ENCODE measurements around the gene GNAT1.

The GNAT1 gene

DNA sequence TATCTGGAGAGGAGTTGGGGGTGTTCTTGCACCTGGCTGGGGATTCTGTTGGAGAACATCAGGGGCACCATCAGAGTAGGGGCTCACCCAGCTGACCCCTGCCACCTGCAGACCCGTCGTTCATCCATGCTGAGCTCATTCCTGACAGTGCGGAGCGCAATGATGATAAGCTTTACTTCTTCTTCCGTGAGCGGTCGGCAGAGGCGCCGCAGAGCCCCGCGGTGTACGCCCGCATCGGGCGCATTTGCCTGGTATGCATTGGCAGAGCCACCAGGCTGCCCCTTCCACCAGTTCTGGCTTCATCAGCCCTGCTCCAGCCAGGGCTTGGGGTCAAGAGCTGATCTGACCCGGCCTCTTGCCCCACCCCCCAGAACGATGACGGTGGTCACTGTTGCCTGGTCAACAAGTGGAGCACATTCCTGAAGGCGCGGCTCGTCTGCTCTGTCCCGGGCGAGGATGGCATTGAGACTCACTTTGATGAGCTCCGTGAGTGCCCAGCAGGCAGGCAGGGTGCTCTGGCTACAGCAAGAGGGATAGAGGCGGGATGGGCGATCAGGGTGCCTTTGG is 8.8 kb upstream of the GNAT1 start:
- DNase-seq, result no peak

DNA sequence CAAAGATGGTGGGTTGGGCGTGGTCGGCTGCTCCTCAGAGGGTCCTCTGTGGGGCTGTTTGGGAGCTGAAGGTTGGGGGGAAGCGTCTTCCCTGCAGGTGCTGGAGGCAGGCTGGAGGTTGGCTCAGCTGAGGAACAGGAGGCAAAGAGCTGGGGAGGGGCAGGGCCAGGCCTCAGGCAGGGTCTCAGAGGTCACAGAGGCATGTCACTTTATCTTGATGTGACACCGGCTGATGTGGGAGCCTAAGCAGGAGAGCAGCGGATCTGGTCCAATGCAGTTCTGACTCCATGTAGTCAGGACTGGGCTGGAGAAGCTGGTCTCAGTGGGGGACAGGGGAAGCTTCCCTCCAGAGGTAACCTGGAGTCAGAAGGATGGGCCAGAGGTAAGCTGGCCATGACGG is 7.7 kb upstream of the GNAT1 start:
- DNase-seq, result no peak

DNA sequence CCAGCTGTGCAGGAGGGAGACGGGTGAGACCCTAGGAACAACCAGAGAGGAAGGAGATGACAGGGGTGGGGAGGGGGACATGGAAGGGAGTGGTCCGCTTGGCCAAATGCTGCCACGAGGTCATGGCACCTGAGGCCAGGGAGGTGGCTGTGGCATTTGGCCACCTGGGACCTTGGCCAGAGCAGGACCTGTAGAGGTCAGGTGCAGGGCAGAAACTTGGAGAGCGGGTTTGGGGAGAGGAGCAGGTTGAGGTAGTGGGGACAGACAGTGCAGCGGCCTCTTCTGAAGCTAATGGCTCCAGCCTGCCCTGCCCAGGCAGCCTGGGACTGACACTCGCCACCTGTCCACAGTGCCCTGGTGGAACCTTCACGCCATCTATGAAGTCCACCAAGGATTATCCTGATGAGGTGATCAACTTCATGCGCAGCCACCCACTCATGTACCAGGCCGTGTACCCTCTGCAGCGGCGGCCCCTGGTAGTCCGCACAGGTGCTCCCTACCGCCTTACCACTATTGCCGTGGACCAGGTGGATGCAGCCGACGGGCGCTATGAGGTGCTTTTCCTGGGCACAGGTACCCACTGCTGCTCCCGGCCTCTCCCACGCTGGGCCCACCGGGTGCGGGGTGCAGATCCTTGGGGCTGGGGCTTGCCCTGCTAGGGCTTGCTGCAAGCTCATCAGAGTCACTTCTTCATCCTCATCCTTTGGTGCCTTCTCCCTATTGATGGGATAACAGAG is 7.0 kb upstream of the GNAT1 start:
- DNase-seq, result no peak

DNA sequence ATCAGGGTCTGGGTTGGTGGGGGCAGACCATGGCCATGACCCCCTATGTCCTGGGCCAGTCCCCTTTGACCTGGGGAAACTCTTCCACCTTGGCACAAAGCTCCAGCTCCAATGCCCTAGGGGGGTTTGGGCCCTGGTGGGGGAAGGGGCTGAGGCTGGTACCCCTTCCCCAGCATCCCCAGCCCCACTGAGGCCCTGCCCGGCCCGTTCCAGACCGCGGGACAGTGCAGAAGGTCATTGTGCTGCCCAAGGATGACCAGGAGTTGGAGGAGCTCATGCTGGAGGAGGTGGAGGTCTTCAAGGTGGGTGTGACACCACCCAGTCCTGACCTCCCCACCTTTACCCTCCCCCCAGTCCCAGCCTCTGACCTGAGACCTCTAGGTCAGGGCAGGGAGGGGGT is 6.2 kb upstream of the GNAT1 start:
- DNase-seq, result no peak

DNA sequence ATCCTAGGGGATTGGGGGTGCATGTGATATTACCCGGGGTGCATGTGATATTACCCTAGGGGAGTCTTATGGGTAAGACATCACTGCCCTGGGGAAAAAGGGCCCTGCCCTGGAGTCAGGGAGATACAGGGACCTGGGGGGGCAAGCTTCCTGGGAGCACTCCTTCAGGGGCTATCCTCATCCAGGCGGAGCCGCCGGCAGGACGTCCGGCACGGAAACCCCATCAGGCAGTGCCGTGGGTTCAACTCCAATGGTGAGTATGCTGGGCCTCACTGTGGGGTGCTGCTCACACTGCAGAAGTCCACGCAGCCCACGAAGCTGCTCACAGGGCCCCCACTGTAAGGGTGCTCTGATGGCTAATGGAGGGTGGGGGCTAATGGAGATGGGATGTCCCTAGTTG is 5.3 kb upstream of the GNAT1 start:
- no peak for DNase-seq

DNA sequence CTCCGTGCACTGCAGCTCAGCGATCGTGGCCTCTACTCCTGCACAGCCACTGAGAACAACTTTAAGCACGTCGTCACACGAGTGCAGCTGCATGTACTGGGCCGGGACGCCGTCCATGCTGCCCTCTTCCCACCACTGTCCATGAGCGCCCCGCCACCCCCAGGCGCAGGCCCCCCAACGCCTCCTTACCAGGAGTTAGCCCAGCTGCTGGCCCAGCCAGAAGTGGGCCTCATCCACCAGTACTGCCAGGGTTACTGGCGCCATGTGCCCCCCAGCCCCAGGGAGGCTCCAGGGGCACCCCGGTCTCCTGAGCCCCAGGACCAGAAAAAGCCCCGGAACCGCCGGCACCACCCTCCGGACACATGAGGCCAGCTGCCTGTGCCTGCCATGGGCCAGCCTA is 3.7 kb upstream of the GNAT1 start:
- DNase-seq, result no peak

DNA sequence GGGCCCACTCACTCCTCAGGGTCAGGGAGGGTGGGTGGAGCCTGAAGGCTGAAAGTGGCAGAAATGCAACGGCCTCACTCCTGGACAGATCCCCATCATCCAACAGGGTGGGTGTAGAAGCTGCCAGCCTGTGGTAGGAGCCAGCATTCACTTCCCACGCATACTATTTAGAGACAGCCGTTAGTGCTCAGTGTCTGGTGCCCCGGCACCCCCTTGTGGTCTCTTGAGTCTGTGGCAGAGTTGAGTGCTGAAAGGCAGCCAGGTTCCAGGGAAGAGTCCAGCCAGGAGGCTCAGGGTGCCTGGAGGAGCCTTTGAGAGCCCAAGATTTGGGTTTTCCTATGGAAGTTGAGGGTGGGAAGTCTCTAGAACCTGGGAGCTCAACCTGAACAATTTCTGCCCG is 2.1 kb upstream of the GNAT1 start:
- no peak for DNase-seq

DNA sequence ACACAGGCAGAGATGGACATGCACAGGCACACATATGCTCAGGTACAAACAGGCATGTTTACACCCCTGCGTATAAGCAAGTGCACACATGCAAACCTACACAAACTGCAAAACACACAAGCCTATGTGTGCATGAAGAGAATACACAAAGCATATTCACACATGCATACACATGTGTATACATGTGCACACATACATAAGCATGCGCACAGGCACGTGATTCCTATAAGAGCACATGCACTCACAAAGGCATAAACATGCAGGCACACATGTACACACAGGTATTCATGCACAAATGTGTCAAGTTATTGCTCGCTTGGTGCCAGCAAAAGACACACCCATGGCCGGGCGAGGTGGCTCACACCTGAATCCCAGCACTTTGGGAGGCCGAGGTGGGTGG is 1.4 kb upstream of the GNAT1 start:
- DNase-seq, result no peak

DNA sequence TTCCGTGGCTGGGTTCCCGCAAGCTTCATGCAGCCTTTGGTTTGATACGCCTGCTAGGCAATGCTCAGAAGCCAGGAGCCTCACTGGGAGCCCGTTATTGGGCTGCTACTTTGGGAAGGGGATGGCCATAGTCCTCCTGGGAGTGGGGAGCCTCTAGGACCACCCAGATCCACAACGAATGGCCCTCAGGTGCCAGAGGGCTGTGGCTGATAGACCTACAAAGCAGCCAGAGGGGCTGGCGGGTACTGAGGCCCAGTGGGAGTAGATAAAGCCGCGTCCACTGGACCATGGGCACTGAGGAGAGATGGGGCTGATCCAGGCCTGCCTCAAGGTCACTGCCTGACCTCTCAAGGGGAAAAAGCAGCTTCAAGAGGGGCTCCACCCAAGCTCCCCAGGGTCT is 714 bp downstream of the GNAT1 start:
- no peak for DNase-seq

DNA sequence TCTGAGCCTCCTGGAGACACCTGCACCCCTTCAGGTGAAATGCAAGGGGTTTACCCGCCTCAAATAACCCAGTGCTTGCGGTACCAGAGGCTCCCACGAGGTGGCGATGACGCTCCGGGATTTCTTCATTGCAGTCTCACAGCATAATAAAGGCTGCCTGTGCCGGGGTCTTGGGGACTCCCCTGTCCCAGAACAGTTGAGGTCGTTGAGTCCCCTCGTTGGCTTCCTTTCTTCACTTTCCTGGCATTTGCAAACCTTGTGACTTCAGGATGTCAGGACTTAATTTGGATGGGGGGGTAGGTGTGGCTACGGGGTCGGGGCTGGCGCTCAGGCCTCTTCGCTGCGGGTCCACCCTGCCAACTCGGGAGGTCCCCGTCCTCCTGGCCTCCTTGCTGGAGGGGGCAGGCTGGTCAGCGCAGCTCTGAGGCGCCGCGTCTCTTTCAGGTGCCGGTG is 1.3 kb downstream of the GNAT1 start:
- no peak for DNase-seq

DNA sequence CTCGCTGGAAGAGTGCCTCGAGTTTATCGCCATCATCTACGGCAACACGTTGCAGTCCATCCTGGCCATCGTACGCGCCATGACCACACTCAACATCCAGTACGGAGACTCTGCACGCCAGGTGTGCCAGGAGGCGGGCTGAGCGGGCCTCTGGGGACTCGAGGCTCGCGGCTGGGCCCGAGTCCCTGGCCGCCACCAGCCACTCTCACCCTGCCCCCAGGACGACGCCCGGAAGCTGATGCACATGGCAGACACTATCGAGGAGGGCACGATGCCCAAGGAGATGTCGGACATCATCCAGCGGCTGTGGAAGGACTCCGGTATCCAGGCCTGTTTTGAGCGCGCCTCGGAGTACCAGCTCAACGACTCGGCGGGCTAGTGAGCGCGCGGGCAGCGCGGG is 1.9 kb downstream of the GNAT1 start:
- DNase-seq, result no peak

DNA sequence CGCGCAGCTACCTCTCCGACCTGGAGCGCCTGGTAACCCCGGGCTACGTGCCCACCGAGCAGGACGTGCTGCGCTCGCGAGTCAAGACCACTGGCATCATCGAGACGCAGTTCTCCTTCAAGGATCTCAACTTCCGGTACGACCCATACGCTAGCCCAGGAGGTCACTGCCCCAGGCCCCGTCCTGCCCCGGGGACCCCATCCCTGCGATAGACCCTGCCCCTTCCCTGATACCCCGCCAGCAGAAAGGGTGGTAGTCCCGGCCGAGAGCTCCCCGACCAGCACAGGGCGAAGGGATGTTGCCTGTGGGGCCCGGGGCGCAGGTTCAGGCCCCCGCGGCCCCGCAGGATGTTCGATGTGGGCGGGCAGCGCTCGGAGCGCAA is 2.3 kb downstream of the GNAT1 start:
- no peak for DNase-seq

DNA sequence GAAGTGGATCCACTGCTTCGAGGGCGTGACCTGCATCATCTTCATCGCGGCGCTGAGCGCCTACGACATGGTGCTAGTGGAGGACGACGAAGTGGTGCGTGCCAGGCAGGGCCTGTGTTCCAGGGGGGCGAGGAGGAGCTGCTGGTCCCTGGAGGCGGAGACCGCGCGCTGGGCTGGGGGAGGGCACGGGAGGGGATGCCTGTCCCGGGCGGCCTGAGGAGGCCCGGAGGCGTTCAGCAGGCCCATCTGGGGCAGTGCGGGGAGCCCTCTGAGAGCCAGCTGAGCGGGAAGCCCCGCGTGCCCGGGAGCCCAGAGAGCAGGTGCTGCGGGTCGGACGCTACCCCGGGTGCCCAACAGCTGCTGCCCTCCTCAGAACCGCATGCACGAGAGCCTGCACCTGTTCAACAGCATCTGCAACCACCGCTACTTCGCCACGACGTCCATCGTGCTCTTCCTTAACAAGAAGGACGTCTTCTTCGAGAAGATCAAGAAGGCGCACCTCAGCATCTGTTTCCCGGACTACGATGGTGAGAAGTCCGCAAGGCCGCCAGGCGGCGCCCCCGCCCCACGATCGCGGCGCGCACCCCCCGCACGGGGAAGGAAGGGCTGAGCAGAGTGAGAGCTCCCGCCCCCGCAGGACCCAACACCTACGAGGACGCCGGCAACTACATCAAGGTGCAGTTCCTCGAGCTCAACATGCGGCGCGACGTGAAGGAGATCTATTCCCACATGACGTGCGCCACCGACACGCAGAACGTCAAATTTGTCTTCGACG is 2.9 kb downstream of the GNAT1 start:
- no peak for DNase-seq

DNA sequence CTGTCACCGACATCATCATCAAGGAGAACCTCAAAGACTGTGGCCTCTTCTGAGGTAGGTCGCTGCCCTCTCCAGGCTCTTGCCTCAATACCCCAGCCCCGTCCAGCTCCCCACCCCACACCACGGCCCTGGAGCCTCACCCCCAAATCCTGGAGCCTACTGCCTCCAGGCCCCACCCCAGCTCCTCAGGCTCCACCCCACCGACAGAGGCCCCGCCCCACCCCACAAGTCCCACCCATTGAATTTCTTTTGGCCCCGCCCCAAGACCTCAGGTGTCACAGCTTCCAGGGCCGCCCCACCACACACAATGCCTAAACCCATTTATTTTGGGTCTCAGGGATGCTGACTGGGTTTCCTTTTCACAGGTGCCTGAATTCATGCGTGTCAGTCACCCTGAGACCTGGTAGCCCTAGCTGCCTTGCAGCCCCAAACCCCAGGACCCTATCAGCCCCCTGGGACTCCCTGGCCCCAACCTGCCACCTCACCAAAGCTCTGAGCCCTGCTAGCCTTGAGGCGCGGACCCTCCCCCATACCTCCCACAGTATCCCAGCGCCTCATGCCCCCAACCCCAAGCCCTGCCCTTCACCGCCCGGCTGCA is 3.6 kb downstream of the GNAT1 start:
- no peak for DNase-seq

DNA sequence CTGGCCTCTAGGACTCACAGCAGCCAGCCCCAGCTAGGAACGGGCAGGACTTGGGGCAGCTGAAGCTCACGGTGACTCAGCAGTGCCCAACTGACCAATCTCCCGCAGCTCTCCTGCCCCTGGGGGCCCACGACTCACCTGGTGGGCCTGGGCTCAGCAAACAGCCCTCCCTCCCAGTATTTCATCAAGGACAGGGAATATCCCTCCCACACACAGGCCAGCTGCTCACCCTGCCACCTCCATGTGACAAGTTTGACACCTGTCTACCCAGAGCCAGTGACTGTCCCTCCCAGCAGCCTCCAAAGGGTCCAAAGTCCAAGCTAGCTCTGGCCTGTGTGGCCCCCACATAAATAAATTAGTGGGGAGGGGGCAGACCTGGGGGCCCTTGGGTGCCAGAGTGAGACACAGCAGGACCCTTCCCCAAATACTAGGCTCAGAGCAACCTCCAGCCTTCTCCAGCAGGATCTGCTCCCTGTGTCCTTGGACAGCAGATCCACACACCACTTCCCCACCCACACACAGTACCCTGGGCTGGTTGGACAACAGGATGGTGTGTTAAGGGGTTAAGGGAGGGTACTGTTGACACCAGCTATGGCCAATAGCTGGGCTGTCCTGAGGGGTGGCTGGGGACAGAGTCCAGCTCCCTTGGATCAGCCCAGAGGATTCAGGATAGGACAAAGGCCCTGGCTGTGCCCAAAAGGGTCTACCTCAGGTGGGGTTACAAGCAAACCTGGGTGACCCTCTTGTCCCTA is 4.3 kb downstream of the GNAT1 start:
- DNase-seq, result no peak

DNA sequence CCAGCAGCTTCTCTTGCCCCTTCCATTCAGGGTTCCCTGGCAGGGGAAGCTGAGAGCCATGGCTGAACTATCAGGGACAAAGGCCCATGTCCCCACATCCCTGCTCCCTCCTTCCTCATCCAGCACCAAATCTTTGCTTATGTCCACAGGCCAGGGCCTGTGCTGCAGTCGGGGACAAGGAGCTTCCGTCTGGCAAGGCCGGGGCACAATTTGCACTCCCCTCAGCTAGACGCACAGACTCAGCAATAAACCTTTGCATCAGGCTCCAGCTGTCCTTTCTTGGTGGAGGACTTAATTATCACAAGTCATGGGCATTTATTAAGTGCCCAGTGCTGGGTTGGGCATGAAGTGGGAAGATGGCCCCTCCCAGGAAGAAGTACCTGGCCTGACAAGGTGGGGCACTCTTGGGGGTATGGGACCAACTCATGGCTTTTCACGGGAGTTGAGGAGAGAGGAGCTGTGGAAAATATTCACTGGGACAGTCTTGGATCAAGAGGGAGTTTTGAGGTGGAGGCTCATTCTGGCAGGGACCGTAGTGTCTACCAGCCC is 4.9 kb downstream of the GNAT1 start:
- DNase-seq, result no peak

DNA sequence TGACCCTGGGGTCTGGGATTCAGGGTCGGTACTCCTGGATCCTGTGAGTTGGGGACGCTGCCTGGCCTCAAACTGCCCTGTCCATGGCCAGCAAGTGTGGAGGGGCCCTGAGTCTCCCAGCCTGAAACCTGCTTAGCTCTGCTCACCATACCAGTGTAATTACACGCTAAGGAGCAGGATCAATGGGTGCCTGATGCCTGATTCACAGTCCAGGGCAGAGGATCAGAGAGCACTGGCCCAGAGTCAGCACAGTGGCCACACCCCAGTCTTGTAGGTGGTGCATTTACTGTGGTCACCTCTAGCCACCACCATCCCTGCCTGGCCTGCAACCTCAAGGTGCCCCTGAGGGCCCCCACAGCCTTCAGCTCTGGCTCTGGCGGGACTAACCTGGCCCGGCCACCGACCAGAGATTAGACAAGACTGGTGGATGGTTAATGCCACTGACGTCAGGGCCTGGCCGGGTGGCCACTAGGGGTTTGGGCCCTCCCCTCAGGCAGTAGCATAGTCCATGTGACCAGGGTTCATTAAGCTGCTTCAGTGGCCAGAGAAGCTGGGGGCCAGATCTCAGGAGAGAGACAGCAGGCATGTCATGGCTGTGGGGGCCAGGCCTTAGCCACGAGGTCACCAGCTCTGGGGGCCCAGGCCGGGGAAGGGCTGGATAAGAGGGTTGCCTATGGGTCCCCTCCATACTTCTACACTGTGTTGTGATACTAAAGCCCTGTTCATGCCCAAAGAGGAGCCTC is 10.3 kb downstream of the GNAT1 start:
- no peak for DNase-seq

DNA sequence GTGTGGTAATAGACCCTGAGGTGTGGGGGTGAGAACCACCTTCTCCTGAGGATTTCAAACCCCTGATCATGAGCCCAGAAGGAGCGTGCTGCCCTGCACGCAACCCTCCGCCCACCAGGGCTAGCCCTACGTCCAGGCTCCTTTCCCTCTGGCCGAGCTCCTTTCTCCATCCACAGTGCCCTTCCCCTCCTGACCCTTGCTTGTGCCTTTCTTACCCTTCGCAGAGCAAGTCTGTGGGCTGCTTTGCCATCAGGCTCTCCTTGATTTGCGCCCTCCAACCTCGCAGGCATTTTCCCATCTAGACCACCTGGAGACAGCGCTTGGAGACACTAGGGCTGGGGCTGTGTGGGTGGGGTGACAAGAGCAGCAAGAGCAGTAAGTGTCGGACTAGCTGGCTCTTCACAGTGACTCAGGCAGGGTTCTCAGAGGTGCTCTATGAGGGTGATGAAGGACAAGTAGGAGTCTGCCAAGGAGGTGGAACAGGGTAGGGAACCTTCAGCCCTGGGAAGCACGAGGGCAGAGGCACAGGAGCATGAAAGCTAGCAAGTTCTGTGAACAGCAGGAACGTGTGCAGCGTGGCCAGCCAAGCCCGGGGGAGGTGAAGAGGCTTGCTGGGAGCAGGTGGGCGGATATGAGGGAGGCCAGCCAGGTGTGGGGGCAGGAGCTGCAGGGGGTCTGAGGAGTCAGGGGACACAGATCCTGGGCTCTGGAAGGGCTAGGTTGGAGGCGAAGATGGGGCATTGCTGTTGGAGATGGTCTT is 11.1 kb downstream of the GNAT1 start:
- DNase-seq, result no peak

DNA sequence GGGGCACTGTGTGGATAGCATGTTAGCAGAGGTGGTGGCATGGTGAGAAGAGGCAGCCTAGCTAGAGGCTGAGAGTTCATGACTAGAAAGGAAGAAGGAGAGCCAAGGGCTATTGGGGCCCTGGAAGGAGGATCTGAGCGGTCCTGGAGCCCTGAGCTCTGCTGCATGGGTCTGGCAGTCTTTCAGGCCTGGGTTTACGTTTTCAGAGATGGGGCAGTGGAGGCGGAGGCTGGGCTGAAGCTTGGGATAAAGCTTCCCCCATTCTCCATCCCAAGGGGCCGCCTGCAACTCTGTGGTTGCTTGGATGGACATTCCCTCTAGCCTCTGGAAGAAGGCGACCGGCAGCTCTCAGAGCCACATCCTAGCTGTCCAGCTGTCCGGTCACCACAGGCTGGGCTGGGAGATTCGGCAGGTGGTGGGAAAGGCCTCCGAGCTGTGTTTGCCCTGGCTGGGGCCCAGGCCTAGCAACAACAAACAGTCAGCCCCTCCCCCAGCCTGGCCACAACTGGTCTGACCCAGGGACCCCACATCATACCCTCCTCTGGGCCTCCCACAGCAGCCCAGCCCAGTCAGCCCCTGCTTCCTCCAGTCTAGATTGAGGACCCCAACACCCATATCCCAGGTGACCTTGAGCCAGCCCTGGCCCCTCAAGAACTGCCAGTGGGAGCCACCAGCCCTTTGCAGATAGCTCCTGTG is 11.9 kb downstream of the GNAT1 start:
- no peak for DNase-seq
